MCF 10A (cell line): ENCODE data around the gene PTPRM. TPM values are rescaled to one million over a fixed set of nuclear protein-coding genes. Genes with fewer than 3 reads are reported as not detected.

Experiments
- BruUV-seq: library from RNA; stranded (reverse); fragments of 400-500 nt; replicated peaks from 2 replicates; lab custom pipeline; 2021; lab: Mats Ljungman, UMichigan
- CTCF ChIA-PET: fragments of 300-600 bp; sonication (Branson Sonifier 250); formaldehyde crosslinking; extraction: SDS; loops from one replicate; lab custom pipeline; 2021; ENCODE audit warnings: antibody characterized with exemption, inconsistent platforms; lab: Yijun Ruan, JAX
- POLR2A ChIA-PET: fragments of 300-600, 350-650 bp; sonication (Branson Sonifier 250); formaldehyde crosslinking; extraction: SDS; loops from one replicate; lab custom pipeline; 2020; ENCODE audit warnings: antibody characterized with exemption, inconsistent platforms; lab: Yijun Ruan, JAX
- DNase-seq: peaks from one replicate; pipeline ENCODE4 v3.0.0-alpha.2; 2018; ENCODE audit not compliant: unreplicated experiment
- H3K27ac Mint-ChIP-seq: one replicate; pipeline ENCODE4 v1.8.0; 2022; ENCODE audit warnings: mild to moderate bottlenecking, low read depth, mixed read lengths; ENCODE audit not compliant: unreplicated experiment
- H3K27me3 Mint-ChIP-seq: one replicate; pipeline ENCODE4 v1.8.0; 2022; ENCODE audit warnings: mixed read lengths; ENCODE audit not compliant: insufficient read depth, unreplicated experiment
- H3K36me3 Mint-ChIP-seq: one replicate; pipeline ENCODE4 v1.8.0; 2022; ENCODE audit warnings: mild to moderate bottlenecking, moderate library complexity, mixed read lengths; ENCODE audit not compliant: insufficient read depth, unreplicated experiment
- H3K4me1 Mint-ChIP-seq: one replicate; pipeline ENCODE4 v1.8.0; 2022; ENCODE audit warnings: mixed read lengths; ENCODE audit not compliant: insufficient read depth, unreplicated experiment
- H3K4me3 Mint-ChIP-seq: one replicate; pipeline ENCODE4 v1.8.0; 2022; ENCODE audit warnings: mild to moderate bottlenecking, moderate library complexity, mixed read lengths; ENCODE audit not compliant: unreplicated experiment
- H3K9me3 Mint-ChIP-seq: one replicate; pipeline ENCODE4 v1.8.0; 2022; ENCODE audit warnings: mixed read lengths; ENCODE audit not compliant: unreplicated experiment
- CTCF ChIP-seq: fragments of 200-600 bp; IDR thresholded peaks from one replicate; pipeline ENCODE4 v1.8.0; 2022; ENCODE audit warnings: antibody characterized with exemption, mild to moderate bottlenecking; ENCODE audit not compliant: unreplicated experiment
- intact Hi-C: fragments of 100-400 bp; cut with micrococcal nuclease; formaldehyde crosslinking; loops from 2 replicates; pipeline ENCODE4 v1.14.1; 2022
- total RNA-seq: library from RNA; stranded (reverse); gene quantifications from 2 replicates; pipeline ENCODE4 v1.2.3, GENCODE V29; 2022

PTPRM gene
- total RNA-seq, 1 experiment from 2014 or later: 82.8 TPM

- no peak overlapping the region for H3K4me3 Mint-ChIP-seq
- CTCF ChIA-PET: interaction anchor here (0.6 to 0.7 kb wide), 3 partner anchors 55 to 473 kb away, joined by 3 read pairs; no protein-coding TSS in a partner anchor
- H3K4me1 Mint-ChIP-seq: no peaks in the 10 kb centered on the region
- H3K27ac Mint-ChIP-seq: no peak overlapping the region
- no TSS peak for BruUV-seq
- intact Hi-C loops: no loop called here
- no peaks in the 10 kb centered on the region for H3K27me3 Mint-ChIP-seq
- no peaks in the 10 kb centered on the region for H3K36me3 Mint-ChIP-seq
- H3K9me3 Mint-ChIP-seq: no peaks in the 10 kb centered on the region
- POLR2A ChIA-PET: no interaction called here
- DNase-seq: no peak
- TF ChIP-seq CTCF: no peak
Measured at GRCh38 chr18:7723558-7723957, 156.4 kb downstream of the PTPRM start.

GRCh38 chr18:7725473-7725872 lies 158.4 kb downstream of the PTPRM start:
- DNase-seq: no peak
- CTCF ChIA-PET: no interaction called here
- BruUV-seq: no TSS peak
- H3K4me3 Mint-ChIP-seq: no peak overlapping the region
- no peak overlapping the region for H3K27ac Mint-ChIP-seq
- POLR2A ChIA-PET: no interaction called here
- no peaks in the 10 kb centered on the region for H3K27me3 Mint-ChIP-seq
- H3K4me1 Mint-ChIP-seq: no peaks in the 10 kb centered on the region
- no peaks in the 10 kb centered on the region for H3K36me3 Mint-ChIP-seq
- TF ChIP-seq CTCF: no peak
- H3K9me3 Mint-ChIP-seq: no peaks in the 10 kb centered on the region
- intact Hi-C loops: no loop called here

- H3K4me3 Mint-ChIP-seq: no peak overlapping the region
- ChIA-PET CTCF (no interaction called here), POLR2A (no interaction called here)
- no TSS peak for BruUV-seq
- intact Hi-C loops: no loop called here
- H3K9me3 Mint-ChIP-seq: no peaks in the 10 kb centered on the region
- H3K36me3 Mint-ChIP-seq: no peaks in the 10 kb centered on the region
- no peaks in the 10 kb centered on the region for H3K27me3 Mint-ChIP-seq
- DNase-seq: no peak
- no peak for TF ChIP-seq CTCF
- no peaks in the 10 kb centered on the region for H3K4me1 Mint-ChIP-seq
- no peak overlapping the region for H3K27ac Mint-ChIP-seq
Measured at GRCh38 chr18:7725897-7726296, 158.8 kb downstream of the PTPRM start.

GRCh38 chr18:7726522-7726921 lies 159.4 kb downstream of the PTPRM start:
- DNase-seq: no peak
- Mint-ChIP-seq H3K36me3 (no peaks in the 10 kb centered on the region), H3K27me3 (no peaks in the 10 kb centered on the region), H3K9me3 (no peaks in the 10 kb centered on the region), H3K27ac (no peak overlapping the region), H3K4me1 (no peaks in the 10 kb centered on the region), H3K4me3 (no peak overlapping the region)
- CTCF ChIA-PET: interaction anchor here (1.0 kb wide), 1 partner anchor 47 kb away, joined by 3 read pairs; no protein-coding TSS in a partner anchor
- BruUV-seq: no TSS peak
- POLR2A ChIA-PET: no interaction called here
- no peak for TF ChIP-seq CTCF
- intact Hi-C loops: no loop called here
